Neuronal stem cell (in vitro differentiated cells): Measurements from ENCODE around the gene SSTR1.

ENCODE experiments used
- DNase-seq: peaks from one replicate; pipeline ENCODE4 v3.0.0-alpha.2; 2013; ENCODE audit warnings: low spot score
- H2AFZ ChIP-seq: one replicate; pipeline ENCODE4 v1.6.1; 2013; ENCODE audit warnings: mild to moderate bottlenecking, low read length, inconsistent platforms
- H2AK5ac ChIP-seq: 2 replicates; pipeline ENCODE4 v1.6.1; 2013; ENCODE audit warnings: low read depth, mild to moderate bottlenecking, inconsistent platforms, low read length, moderate library complexity, mixed read lengths
- H2BK120ac ChIP-seq: 2 replicates; pipeline ENCODE4 v1.6.1; 2013; ENCODE audit warnings: low read depth, mild to moderate bottlenecking, inconsistent platforms, low read length, moderate library complexity, mixed read lengths
- H2BK12ac ChIP-seq: one replicate; pipeline ENCODE4 v1.6.1; 2013; ENCODE audit warnings: low read length, inconsistent platforms
- H2BK15ac ChIP-seq: 2 replicates; pipeline ENCODE4 v1.6.1; 2013; ENCODE audit warnings: mild to moderate bottlenecking, low read length, inconsistent platforms, mixed read lengths
- H2BK5ac ChIP-seq: one replicate; pipeline ENCODE4 v1.6.1; 2013; ENCODE audit warnings: inconsistent platforms, mild to moderate bottlenecking, low read length, moderate library complexity
- H3K14ac ChIP-seq: one replicate; pipeline ENCODE4 v1.6.1; 2013; ENCODE audit warnings: low read length, inconsistent platforms
- H3K18ac ChIP-seq: 2 replicates; pipeline ENCODE4 v1.6.1; 2013; ENCODE audit warnings: low read length, inconsistent platforms
- H3K23ac ChIP-seq: 2 replicates; pipeline ENCODE4 v1.6.1; 2013; ENCODE audit warnings: low read depth, mild to moderate bottlenecking, mixed read lengths, low read length, inconsistent platforms; ENCODE audit not compliant: poor library complexity
- H3K27ac ChIP-seq: replicated peaks from 3 replicates; pipeline ENCODE4 v1.5.1; 2013; ENCODE audit warnings: low read length, inconsistent platforms
- H3K27me3 ChIP-seq, 3 experiments: 2 replicates each; pipeline ENCODE4 v1.6.1; 2013; ENCODE audit warnings: low read length in 3 of 3, mild to moderate bottlenecking in 2 of 3, inconsistent platforms in 1 of 3, low read depth in 1 of 3, mixed read lengths in 1 of 3, moderate library complexity in 1 of 3; ENCODE audit not compliant: control insufficient read depth in 3 of 3, insufficient read depth in 3 of 3
- H3K36me3 ChIP-seq, 2 donors: replicated peaks in 1 of 2; 2 replicates each; pipeline ENCODE4 v1.6.1; 2013; ENCODE audit warnings: low read length in 2 of 2; ENCODE audit not compliant: control insufficient read depth in 2 of 2, insufficient read depth in 2 of 2
- H3K4ac ChIP-seq: 2 replicates; pipeline ENCODE4 v1.6.1; 2013; ENCODE audit warnings: inconsistent platforms, mild to moderate bottlenecking, low read length, moderate library complexity
- H3K4me1 ChIP-seq, 2 donors: 1 replicate in 1 of 2; 2 replicates in 1 of 2; pipeline ENCODE4 v1.6.1; 2013; ENCODE audit warnings: low read length in 2 of 2, low read depth in 1 of 2; ENCODE audit not compliant: control insufficient read depth in 2 of 2, insufficient read depth in 1 of 2
- H3K4me2 ChIP-seq: one replicate; pipeline ENCODE4 v1.6.1; 2013; ENCODE audit warnings: mild to moderate bottlenecking, low read length, inconsistent platforms; ENCODE audit not compliant: insufficient read depth, poor library complexity, severe bottlenecking
- H3K4me3 ChIP-seq, 2 donors: 2 replicates each; pipeline ENCODE4 v1.5.1; 2013; ENCODE audit warnings: low read length in 2 of 2, mild to moderate bottlenecking in 2 of 2, inconsistent platforms in 1 of 2, moderate library complexity in 1 of 2
- H3K79me1 ChIP-seq: one replicate; pipeline ENCODE4 v1.6.1; 2013; ENCODE audit warnings: low read depth, mild to moderate bottlenecking, inconsistent platforms, low read length, moderate library complexity
- H3K9ac ChIP-seq: one replicate; pipeline ENCODE4 v1.6.1; 2013; ENCODE audit warnings: mild to moderate bottlenecking, low read depth, low read length, inconsistent platforms; ENCODE audit not compliant: poor library complexity
- H3K9me3 ChIP-seq, 2 donors: replicated peaks in 1 of 2; 2 replicates each; pipeline versions ENCODE3 to v1.6.1; 2013; ENCODE audit warnings: low read length in 2 of 2, mild to moderate bottlenecking in 2 of 2, inconsistent platforms in 1 of 2, low read depth in 1 of 2, mixed read lengths in 1 of 2, moderate library complexity in 1 of 2; ENCODE audit not compliant: control insufficient read depth in 2 of 2, insufficient read depth in 1 of 2
- H4K8ac ChIP-seq: one replicate; pipeline ENCODE4 v1.6.1; 2013; ENCODE audit warnings: low read depth, mild to moderate bottlenecking, inconsistent platforms, low read length, moderate library complexity
- H4K91ac ChIP-seq: one replicate; pipeline ENCODE4 v1.6.1; 2013; ENCODE audit warnings: low read length, low read depth, mild to moderate bottlenecking, inconsistent platforms; ENCODE audit not compliant: poor library complexity
- WGBS, 2 donors: extraction: QIAGEN DNeasy Blood & Tissue Kit; methylation state at CpG; one replicate each; pipeline ENCODE4 v1.1.7; 2013; ENCODE audit warnings: missing lambda C conversion rate in 2 of 2, mixed read lengths in 1 of 2; ENCODE audit not compliant: insufficient read length in 2 of 2, insufficient replicate concordance in 1 of 2; ENCODE audit errors: extremely low coverage in 2 of 2; 5-methylcytosine and 5-hydroxymethylcytosine counted together

SSTR1 gene

GRCh38 chr14:38211255-38211735 is 3.6 kb downstream of the SSTR1 start:
- Histone ChIP-seq H2AK5ac (no peak overlapping the region), H3K79me1 (no peaks in the 10 kb centered on the region), H3K14ac (no peak overlapping the region), H3K4me1 (peaks cover 0 to 16% of the 10 kb centered on the region in 2 donors), H3K4me3 (peak overlapping the region in 1 of 2 donors; percentile 50), H4K8ac (no peak overlapping the region), H4K91ac (no peak overlapping the region), H3K27ac (no peak overlapping the region), H3K18ac (peak overlapping the region; percentile 69), H2BK12ac (no peak overlapping the region), H3K4ac (no peak overlapping the region), H3K36me3 (no peaks in the 10 kb centered on the region), H2AFZ (no peak overlapping the region), H3K27me3 (peaks cover 27 to 68% (median 51%) of the 10 kb centered on the region in 3 experiments), H3K23ac (no peak overlapping the region), H2BK120ac (no peak overlapping the region), H2BK15ac (no peak overlapping the region), H3K4me2 (peak overlapping the region; percentile 54), H3K9me3 (peaks cover 0 to 15% of the 10 kb centered on the region in 2 donors), H3K9ac (no peak overlapping the region), H2BK5ac (no peak overlapping the region)
- no CpG with 5 or more reads among the region's 34 CpGs for WGBS, 2 donors
- DNase-seq = peak; percentile 11

- no peak overlapping the region for H3K4me3 ChIP-seq
- H3K27ac ChIP-seq = no peak overlapping the region
- H3K4me2 ChIP-seq = no peak overlapping the region
- no peaks in the 10 kb centered on the region for H3K79me1 ChIP-seq
- H3K36me3 ChIP-seq = no peaks in the 10 kb centered on the region
- H4K91ac ChIP-seq = no peak overlapping the region
- H4K8ac ChIP-seq = no peak overlapping the region
- H3K27me3 ChIP-seq = peaks cover 27 to 61% (median 49%) of the 10 kb centered on the region in 3 experiments
- H3K4me1 ChIP-seq = peaks cover 0 to 16% of the 10 kb centered on the region in 2 donors
- H3K23ac ChIP-seq = no peak overlapping the region
- H3K14ac ChIP-seq = no peak overlapping the region
- peaks cover 0 to 13% of the 10 kb centered on the region in 2 donors for H3K9me3 ChIP-seq
- H2AK5ac ChIP-seq = no peak overlapping the region
- DNase-seq = no peak
- no peak overlapping the region for H3K4ac ChIP-seq
- H2BK5ac ChIP-seq = no peak overlapping the region
- no peak overlapping the region for H2AFZ ChIP-seq
- H2BK120ac ChIP-seq = no peak overlapping the region
- H2BK12ac ChIP-seq = no peak overlapping the region
- H2BK15ac ChIP-seq = no peak overlapping the region
- H3K9ac ChIP-seq = no peak overlapping the region
- H3K18ac ChIP-seq = no peak overlapping the region
Observed at GRCh38 chr14:38212111-38212510, 4.4 kb downstream of the SSTR1 start.

GRCh38 chr14:38213001-38213400 is 5.3 kb downstream of the SSTR1 start:
- Histone ChIP-seq H3K14ac (no peak overlapping the region), H3K9ac (no peak overlapping the region), H2BK12ac (no peak overlapping the region), H3K36me3 (no peaks in the 10 kb centered on the region), H2BK5ac (no peak overlapping the region), H3K4me1 (peaks cover 0 to 16% of the 10 kb centered on the region in 2 donors), H3K9me3 (peaks cover 0 to 13% of the 10 kb centered on the region in 2 donors), H4K91ac (no peak overlapping the region), H3K79me1 (no peaks in the 10 kb centered on the region), H2AK5ac (no peak overlapping the region), H3K18ac (no peak overlapping the region), H3K4me3 (no peak overlapping the region), H3K4ac (no peak overlapping the region), H4K8ac (no peak overlapping the region), H3K27me3 (peaks cover 26 to 52% (median 41%) of the 10 kb centered on the region in 3 experiments), H3K23ac (no peak overlapping the region), H3K27ac (no peak overlapping the region), H3K4me2 (no peak overlapping the region), H2BK15ac (no peak overlapping the region), H2AFZ (no peak overlapping the region), H2BK120ac (no peak overlapping the region)
- DNase-seq = no peak
- no CpG with 5 or more reads among the region's 2 CpGs for WGBS, 2 donors

GRCh38 chr14:38217553-38217952 is 9.8 kb downstream of the SSTR1 start:
- Histone ChIP-seq H2AFZ (no peak overlapping the region), H2AK5ac (no peak overlapping the region), H3K79me1 (no peaks in the 10 kb centered on the region), H3K4me3 (no peak overlapping the region), H3K9ac (no peak overlapping the region), H3K27ac (no peak overlapping the region), H3K9me3 (no peaks in the 10 kb centered on the region), H3K36me3 (no peaks in the 10 kb centered on the region), H2BK120ac (no peak overlapping the region), H3K4ac (no peak overlapping the region), H3K23ac (no peak overlapping the region), H3K4me2 (no peak overlapping the region), H4K8ac (no peak overlapping the region), H3K14ac (no peak overlapping the region), H3K27me3 (peaks cover 0 to 8% (median 0%) of the 10 kb centered on the region in 3 experiments), H4K91ac (no peak overlapping the region), H3K18ac (no peak overlapping the region), H2BK15ac (no peak overlapping the region), H2BK5ac (no peak overlapping the region), H2BK12ac (no peak overlapping the region), H3K4me1 (no peaks in the 10 kb centered on the region)
- no CpG with 5 or more reads among the region's 2 CpGs for WGBS, 2 donors
- no peak for DNase-seq
